ENCODE results near the gene UBE2L6.

UBE2L6 gene

DNA sequence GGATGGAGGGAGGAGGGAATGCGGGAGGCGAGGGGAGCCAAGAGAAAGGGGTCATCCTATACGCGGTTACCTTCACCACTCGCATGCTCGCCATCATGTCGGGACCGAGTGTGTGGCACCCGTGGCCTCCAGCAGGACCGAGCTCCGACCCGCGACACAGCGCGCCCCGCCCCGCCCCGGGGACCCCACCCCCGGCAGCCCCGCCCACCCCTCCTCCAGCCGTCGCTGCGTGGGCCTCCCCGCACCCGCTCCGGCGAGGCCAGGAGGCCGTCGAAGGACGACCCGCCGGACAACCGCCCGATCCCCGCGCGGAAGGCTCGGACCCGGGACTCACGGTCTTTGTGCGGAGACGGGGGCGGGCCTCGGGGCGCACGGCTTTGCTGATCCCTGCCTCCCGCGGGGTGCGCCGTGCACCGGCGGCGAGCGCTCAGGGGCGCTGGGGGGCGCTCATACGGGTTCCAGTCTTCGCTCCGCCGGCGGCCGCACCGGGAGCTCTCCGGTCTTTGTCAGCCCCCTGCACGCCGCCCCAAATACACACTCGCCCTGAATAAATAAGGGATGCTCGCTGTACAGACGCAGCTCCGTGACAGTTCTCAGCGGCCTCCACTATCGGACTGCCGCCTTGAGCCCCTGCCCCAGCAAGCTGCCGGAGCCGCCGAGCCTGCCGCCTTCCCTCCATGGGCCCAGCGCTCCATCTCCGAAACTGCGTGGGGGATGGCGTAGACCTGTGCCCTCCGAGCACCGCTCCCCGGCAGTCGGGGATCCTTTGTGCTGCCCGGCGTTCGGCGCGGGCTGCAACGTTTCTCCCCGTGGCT, at the start of gene UBE2L6:
UBE2L6 (minus strand) TSS at position 158 of the 815 bp plus-strand sequence; CDS start at position 97, 61 bp downstream.
- DNase-seq, result peak; percentile 26
- in situ Hi-C loops (cut with MboI; ENCODE audit: low pct_unique_long_range_greater_than_20kb, low sequenced_read_pairs), result loop anchor here (5.0 kb wide), 1 partner anchor 75 kb away; no protein-coding TSS in a partner anchor

GRCh38 chr11:57616595-57616994, 49.1 kb upstream of the UBE2L6 start:
- in situ Hi-C loops (cut with MboI; ENCODE audit: low pct_unique_long_range_greater_than_20kb, low sequenced_read_pairs), result no loop called here
- no peak for DNase-seq

DNA sequence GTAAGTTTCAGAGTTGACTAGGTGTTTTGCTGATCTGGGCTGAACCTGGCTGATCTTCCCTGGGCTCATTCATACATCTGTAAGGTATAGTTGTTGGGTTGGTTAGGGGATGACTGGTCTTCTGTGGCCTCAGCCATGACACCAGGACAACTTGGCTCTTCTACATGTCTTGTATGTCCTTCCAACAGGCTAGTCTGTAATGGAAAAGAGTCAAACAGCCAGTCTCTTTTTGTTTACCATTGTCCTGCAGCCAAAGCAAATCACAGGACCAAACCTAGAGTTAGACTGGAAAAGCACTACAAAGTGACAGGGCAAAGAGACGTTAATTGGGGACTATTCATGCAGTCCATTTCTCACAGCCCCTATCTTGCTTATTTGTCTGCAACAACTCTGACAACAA, 47.8 kb upstream of the UBE2L6 start:
- in situ Hi-C loops (cut with MboI; ENCODE audit: low pct_unique_long_range_greater_than_20kb, low sequenced_read_pairs), result no loop called here
- no peak for DNase-seq

GRCh38 chr11:57614234-57614772, 46.8 kb upstream of the UBE2L6 start:
- in situ Hi-C loops (cut with MboI; ENCODE audit: low pct_unique_long_range_greater_than_20kb, low sequenced_read_pairs), result no loop called here
- no peak for DNase-seq

- in situ Hi-C loops (cut with MboI; ENCODE audit: low pct_unique_long_range_greater_than_20kb, low sequenced_read_pairs), result no loop called here
- DNase-seq, result no peak
Measured at GRCh38 chr11:57610170-57610569, 42.7 kb upstream of the UBE2L6 start.

GRCh38 chr11:57605028-57605420, 37.6 kb upstream of the UBE2L6 start:
- in situ Hi-C loops (cut with MboI; ENCODE audit: low pct_unique_long_range_greater_than_20kb, low sequenced_read_pairs), result no loop called here
- no peak for DNase-seq

DNA sequence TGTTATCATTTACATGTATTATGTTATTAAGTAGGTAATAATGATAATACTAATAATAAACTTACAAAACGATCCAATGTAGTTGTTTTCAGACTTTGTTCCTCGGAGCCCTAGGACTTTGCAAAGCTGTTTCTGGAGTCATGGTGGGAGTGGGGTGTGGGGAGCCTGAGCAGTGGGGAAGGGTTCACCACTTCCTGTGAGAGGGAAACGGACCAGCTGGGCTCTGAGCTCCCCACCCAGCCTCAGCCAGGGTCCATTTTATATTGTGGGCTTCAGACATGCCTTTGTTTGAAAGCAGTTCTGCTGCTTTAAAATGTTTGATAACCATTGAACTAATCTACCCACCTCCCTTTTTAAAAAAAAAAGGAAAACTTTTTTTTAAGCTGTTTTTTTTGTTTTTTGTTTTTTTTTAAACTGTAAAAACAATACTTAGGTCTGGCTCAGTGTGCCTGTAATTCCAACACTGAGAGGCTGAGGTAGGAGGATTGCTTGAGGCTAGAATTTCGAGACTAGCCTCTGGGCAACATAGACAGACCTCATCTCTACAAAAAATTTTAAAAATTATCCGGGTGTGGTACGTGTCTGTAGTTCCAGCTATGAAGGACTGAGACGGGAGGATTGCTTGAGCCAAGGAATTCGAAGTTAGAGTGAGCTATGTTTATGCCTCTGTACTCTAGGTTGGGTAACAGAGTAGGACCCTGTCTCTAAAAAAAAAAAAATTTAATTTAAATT, 37.0 kb upstream of the UBE2L6 start:
- in situ Hi-C loops (cut with MboI; ENCODE audit: low pct_unique_long_range_greater_than_20kb, low sequenced_read_pairs), result no loop called here
- DNase-seq, result peak; percentile 65

- no peak for DNase-seq
- in situ Hi-C loops (cut with MboI; ENCODE audit: low pct_unique_long_range_greater_than_20kb, low sequenced_read_pairs), result no loop called here
Measured at GRCh38 chr11:57601297-57601696, 33.8 kb upstream of the UBE2L6 start.

DNA sequence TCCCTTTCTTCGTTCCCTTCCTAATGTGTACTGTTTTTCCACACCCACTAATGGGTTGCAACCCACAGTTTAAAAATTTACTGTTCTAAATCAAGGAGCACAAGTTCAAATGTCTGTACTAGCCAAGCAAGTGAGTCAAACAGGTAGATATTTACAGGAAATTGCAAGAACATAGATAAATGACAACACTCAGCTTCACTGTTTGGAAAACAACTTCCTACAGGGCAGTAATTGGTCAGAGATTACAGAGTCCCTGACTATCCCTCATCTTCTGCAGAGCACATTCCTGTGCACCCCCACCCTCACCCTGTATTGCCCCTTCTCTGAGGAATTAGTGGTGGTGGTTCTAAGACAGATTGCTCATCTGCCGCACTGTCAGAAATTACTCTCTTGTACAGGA, 31.9 kb upstream of the UBE2L6 start:
- in situ Hi-C loops (cut with MboI; ENCODE audit: low pct_unique_long_range_greater_than_20kb, low sequenced_read_pairs), result loop anchor here (25.0 kb wide), 1 partner anchor 112 kb away; no protein-coding TSS in a partner anchor
- DNase-seq, result no peak

- in situ Hi-C loops (cut with MboI; ENCODE audit: low pct_unique_long_range_greater_than_20kb, low sequenced_read_pairs), result loop anchor here (25.0 kb wide), 1 partner anchor 111 kb away; no protein-coding TSS in a partner anchor
- no peak for DNase-seq
Measured at GRCh38 chr11:57598831-57599155, 31.3 kb upstream of the UBE2L6 start.

GRCh38 chr11:57597916-57598830, 30.7 kb upstream of the UBE2L6 start:
- no peak for DNase-seq

GRCh38 chr11:57597461-57597915, 30.0 kb upstream of the UBE2L6 start, which contains the start of gene SERPING1:
TSS of gene SERPING1 (plus strand) at chr11:57597685. CDS start at chr11:57598271, 586 bp downstream.
- in situ Hi-C loops (cut with MboI; ENCODE audit: low pct_unique_long_range_greater_than_20kb, low sequenced_read_pairs), result loop anchor here (25.0 kb wide), 1 partner anchor 110 kb away; no protein-coding TSS in a partner anchor
- DNase-seq, result no peak

More at GRCh38 chr11:57597916-57598830, 30.7 kb upstream of the UBE2L6 start:
- in situ Hi-C loops (cut with MboI; ENCODE audit: low pct_unique_long_range_greater_than_20kb, low sequenced_read_pairs), result loop anchor here (25.0 kb wide), 1 partner anchor 111 kb away; no protein-coding TSS in a partner anchor

GRCh38 chr11:57596266-57596885, 28.9 kb upstream of the UBE2L6 start:
- in situ Hi-C loops (cut with MboI; ENCODE audit: low pct_unique_long_range_greater_than_20kb, low sequenced_read_pairs), result loop anchor here (25.0 kb wide), 1 partner anchor 109 kb away; no protein-coding TSS in a partner anchor
- no peak for DNase-seq

DNA sequence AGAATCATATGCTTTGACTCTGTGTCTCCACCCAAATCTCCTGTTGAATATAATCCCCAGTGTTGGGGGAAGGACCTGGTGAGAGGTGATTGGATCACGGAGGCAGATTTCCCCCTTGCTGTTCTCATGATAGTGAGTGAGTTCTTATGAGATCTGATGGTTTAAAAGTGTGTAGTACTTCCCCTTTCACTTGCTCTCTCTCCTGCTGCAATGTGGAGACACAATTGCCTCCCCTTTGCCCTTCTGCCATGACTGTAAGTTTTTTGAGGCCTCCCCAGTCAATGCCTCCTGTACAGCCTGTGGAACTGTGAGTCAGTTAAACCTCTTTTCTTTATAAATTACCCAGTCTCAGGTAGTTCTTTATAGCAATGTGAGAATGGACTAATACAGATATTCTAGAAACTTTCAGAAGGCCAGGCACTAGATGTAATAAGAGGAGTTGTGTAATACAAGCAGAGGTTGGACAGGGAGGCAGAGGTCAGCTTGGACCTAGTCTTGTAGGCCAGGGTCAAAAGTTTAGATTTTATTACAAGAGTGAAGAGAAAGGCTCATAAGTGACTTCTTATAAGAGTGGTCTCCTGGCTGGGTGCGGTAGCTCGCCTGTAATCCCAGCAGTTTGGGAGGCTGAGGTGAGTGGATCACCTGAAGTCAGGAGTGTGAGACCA, 20.7 kb upstream of the UBE2L6 start:
- in situ Hi-C loops (cut with MboI; ENCODE audit: low pct_unique_long_range_greater_than_20kb, low sequenced_read_pairs), result loop anchor here (25.0 kb wide), 1 partner anchor 101 kb away; no protein-coding TSS in a partner anchor
- DNase-seq, result peak; percentile 58

DNA sequence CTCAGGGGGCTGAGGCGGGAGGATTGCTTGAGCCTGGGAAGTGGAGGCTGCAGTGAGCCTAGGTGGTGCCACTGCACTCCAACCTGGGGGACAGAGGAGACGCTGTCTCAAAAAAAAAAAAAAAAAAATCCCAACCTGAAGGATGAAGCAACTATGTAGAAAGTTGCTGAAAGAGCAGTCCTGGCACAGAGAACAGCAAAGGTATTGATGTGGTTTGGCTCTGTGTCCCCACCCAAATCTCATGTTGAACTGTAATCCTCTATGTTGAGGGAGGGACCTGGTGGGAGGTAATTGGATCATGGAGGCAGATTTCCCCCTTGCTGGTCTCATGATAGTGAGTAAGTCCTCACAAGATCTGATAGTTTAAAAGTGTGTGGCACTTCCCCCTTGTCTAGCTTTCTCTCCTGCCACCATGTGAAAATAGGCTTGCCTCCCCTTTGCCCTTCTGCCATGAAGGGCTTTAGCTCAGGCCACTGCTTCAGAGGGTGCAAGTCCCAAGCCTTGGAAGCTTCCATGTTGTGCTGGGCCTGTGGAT, 19.3 kb upstream of the UBE2L6 start:
- no peak for DNase-seq
- in situ Hi-C loops (cut with MboI; ENCODE audit: low pct_unique_long_range_greater_than_20kb, low sequenced_read_pairs), result loop anchor here (25.0 kb wide), 1 partner anchor 99 kb away; no protein-coding TSS in a partner anchor

DNA sequence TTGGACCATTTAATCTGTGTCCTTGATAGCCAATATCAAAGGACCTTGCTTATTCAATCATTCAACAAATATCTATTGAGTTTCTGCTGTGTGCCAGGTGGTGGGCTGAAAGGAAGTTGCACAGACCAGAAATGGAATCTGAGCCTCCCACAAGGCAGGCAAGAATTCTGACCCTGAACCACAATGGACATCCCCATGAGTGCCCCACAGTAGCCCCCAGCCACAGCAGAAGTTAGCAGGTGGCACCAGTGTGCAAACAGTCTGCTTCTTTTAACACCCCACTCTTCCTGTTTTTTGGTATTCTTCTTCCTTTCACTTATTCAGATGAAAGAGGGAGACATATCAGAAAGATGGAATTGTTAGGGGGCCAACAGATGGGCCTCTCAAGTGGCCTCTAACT, 17.8 kb upstream of the UBE2L6 start:
- peak; percentile 47 for DNase-seq
- in situ Hi-C loops (cut with MboI; ENCODE audit: low pct_unique_long_range_greater_than_20kb, low sequenced_read_pairs), result loop anchor here (25.0 kb wide), 1 partner anchor 98 kb away; no protein-coding TSS in a partner anchor

DNA sequence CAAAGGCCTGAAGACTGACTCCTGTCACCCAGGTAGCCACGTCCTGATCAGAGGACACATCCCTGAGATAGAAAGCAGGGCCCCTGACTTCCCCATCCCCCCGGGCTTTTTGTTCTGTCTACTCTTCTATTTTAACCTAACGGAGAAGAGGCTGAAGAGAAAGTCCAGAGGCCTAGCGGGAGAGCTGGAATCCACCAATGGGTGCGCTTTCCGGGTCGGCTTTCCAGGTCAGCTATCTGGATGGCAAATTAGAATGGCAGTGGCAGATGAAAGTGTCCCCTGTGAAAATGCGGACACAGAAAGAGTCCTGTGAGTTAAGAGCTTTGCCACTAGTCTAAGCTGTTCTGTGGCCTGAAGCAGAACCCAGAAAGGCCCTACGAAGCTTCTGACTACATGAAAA, 16.9 kb upstream of the UBE2L6 start:
- in situ Hi-C loops (cut with MboI; ENCODE audit: low pct_unique_long_range_greater_than_20kb, low sequenced_read_pairs), result loop anchor here (25.0 kb wide), 1 partner anchor 97 kb away; no protein-coding TSS in a partner anchor
- no peak for DNase-seq
